ACC112 (cell line): ENCODE data around the gene ABCB11.

Experiments
- H2AFZ ChIP-seq: fragments of 200-600 bp; sonication (generic); one replicate; pipeline ENCODE4 v1.6.0; 2017; ENCODE audit warnings: antibody characterized with exemption, low read length; ENCODE audit not compliant: unreplicated experiment
- H3K27ac ChIP-seq: fragments of 200-600 bp; sonication (generic); 2 replicates; pipeline ENCODE4 v1.5.1; 2014; ENCODE audit warnings: low read depth, mild to moderate bottlenecking, antibody characterized with exemption, low read length, moderate library complexity
- H3K27me3 ChIP-seq: fragments of 200-600 bp; sonication (generic); 2 replicates; pipeline ENCODE4 v1.6.1; 2014; ENCODE audit warnings: mild to moderate bottlenecking, antibody characterized with exemption, low read length, moderate library complexity, mixed read lengths; ENCODE audit not compliant: insufficient read depth
- H3K36me3 ChIP-seq: fragments of 200-600 bp; sonication (generic); 2 replicates; pipeline ENCODE4 v1.6.1; 2016; ENCODE audit warnings: mild to moderate bottlenecking, antibody characterized with exemption, low read length, moderate library complexity, mixed read lengths; ENCODE audit not compliant: insufficient read depth
- H3K4me1 ChIP-seq: fragments of 200-600 bp; sonication (generic); one replicate; pipeline ENCODE4 v1.6.1; 2016; ENCODE audit warnings: low read length, mixed read lengths; ENCODE audit not compliant: insufficient read depth, unreplicated experiment, control insufficient read depth
- H3K4me3 ChIP-seq: fragments of 200-600 bp; sonication (generic); 2 replicates; pipeline ENCODE4 v1.5.1; 2014; ENCODE audit warnings: mild to moderate bottlenecking, low read depth, low read length
- H3K79me2 ChIP-seq: fragments of 200-600 bp; sonication (generic); one replicate; pipeline ENCODE4 v1.6.0; 2016; ENCODE audit warnings: low read length; ENCODE audit not compliant: control insufficient read depth, unreplicated experiment, insufficient read depth

Gene ABCB11

GRCh38 chr2:169041594-169041993, 10.5 kb upstream of the ABCB11 start:
- Histone ChIP-seq H3K4me1 (peaks cover 26% of the 10 kb centered on the region), H3K27me3 (no peaks in the 10 kb centered on the region), H3K79me2 (no peaks in the 10 kb centered on the region), H3K27ac (no peak overlapping the region), H3K4me3 (no peak overlapping the region), H2AFZ (no peak overlapping the region), H3K36me3 (no peaks in the 10 kb centered on the region)

DNA sequence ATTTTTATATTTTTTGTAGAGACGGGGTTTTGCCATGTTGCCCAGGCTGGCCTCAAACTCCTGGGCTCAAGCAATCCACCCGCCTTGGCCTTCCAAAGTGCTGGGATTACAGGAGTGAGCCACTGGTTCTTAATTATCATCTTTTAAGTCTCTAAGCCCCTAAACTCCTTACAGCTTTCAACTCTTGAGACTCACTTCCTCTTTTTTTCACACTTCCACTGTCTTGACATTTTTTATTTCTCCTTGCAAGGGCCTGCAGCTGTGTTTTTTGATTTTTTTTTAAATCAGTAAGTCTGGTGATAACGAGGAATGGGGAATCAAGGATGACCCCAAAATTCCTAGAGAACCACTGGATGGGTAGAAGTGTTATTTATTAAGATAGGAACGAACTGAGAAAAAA, 8.6 kb upstream of the ABCB11 start:
- Histone ChIP-seq H3K27me3 (no peaks in the 10 kb centered on the region), H2AFZ (no peak overlapping the region), H3K36me3 (no peaks in the 10 kb centered on the region), H3K79me2 (no peaks in the 10 kb centered on the region), H3K27ac (no peak overlapping the region), H3K4me3 (no peak overlapping the region), H3K4me1 (peaks cover 22% of the 10 kb centered on the region)

DNA sequence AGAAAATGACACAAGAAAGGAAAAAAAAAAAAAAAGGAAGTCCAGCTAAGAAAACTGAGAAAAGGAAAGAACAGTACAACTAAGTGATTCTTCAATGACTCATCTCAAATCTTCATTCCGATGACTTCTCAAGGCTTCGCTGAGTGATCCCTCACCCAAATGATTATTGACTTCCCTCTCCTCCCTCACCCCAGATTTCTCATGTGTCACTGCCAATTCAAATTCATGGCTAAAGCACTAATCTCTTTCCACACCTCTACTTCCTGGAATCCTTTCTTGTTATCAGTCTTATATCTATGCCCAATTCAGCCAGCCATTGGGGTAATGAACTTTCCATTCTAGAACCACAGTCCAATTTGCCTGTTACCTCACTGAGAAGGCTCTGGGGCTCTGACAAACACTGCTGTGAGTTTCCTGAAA, 7.2 kb upstream of the ABCB11 start:
- Histone ChIP-seq H3K4me3 (no peak overlapping the region), H3K79me2 (no peaks in the 10 kb centered on the region), H2AFZ (no peak overlapping the region), H3K27ac (peak overlapping the region; percentile 67), H3K27me3 (no peaks in the 10 kb centered on the region), H3K4me1 (peaks cover 22% of the 10 kb centered on the region), H3K36me3 (no peaks in the 10 kb centered on the region)

DNA sequence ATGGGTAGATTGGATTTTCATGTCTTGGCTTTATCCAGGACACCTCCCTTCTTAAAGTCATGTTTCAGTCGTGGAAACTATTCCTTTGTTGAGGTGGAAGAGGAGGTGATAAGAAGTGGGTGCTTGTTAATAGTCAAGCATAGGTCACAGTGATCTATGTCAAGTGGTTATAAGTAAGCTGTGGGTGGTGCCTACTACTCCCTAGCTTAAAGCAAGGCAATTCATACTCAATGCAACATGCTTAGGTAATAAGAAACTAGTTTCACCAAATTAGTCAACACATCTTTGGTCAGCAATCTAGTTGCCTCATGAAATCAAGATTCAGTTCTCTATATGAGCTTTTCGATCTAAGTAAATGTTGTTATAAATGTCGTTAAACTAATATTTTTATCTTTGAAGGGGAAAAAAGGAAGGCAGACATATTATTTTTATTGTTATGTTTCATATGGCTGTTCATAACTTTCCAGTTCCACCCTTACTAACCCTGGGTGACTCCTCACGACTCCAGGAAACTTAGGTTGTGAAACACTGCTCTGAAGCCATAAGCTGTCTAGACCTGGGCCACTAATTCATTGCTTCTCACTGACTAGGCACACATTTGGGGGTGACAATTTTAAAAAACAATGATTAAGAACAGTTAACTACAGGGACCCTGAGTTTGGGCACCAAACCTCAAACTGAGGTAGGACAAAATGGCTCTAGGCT, 5.8 kb upstream of the ABCB11 start:
- H3K36me3 ChIP-seq = no peaks in the 10 kb centered on the region
- H3K27ac ChIP-seq = no peak overlapping the region
- peak overlapping the region; percentile 66 for H2AFZ ChIP-seq
- H3K4me1 ChIP-seq = peaks cover 22% of the 10 kb centered on the region
- no peak overlapping the region for H3K4me3 ChIP-seq
- no peaks in the 10 kb centered on the region for H3K79me2 ChIP-seq
- H3K27me3 ChIP-seq = no peaks in the 10 kb centered on the region

DNA sequence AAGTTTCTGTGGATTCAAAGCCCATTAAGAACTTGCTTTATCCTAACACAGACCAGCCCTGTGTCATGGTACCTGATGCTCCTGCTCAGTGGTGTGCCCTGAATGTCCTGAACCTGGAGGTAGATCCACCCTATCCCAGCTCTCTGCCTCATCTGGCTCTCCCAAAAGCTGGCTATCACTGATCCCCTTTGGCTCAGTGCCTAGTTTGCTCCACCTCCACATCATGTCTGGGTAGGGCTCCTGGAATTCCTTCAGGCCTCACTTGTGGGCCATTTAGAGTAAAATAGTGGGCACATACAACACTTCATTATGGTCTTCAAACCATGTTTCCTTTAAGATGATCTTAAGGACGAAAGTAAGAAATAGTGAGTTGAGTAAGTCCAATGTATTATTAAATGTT, 4.8 kb upstream of the ABCB11 start:
- Histone ChIP-seq H3K4me1 (peaks cover 22% of the 10 kb centered on the region), H2AFZ (no peak overlapping the region), H3K27me3 (no peaks in the 10 kb centered on the region), H3K36me3 (no peaks in the 10 kb centered on the region), H3K4me3 (no peak overlapping the region), H3K27ac (no peak overlapping the region), H3K79me2 (no peaks in the 10 kb centered on the region)

DNA sequence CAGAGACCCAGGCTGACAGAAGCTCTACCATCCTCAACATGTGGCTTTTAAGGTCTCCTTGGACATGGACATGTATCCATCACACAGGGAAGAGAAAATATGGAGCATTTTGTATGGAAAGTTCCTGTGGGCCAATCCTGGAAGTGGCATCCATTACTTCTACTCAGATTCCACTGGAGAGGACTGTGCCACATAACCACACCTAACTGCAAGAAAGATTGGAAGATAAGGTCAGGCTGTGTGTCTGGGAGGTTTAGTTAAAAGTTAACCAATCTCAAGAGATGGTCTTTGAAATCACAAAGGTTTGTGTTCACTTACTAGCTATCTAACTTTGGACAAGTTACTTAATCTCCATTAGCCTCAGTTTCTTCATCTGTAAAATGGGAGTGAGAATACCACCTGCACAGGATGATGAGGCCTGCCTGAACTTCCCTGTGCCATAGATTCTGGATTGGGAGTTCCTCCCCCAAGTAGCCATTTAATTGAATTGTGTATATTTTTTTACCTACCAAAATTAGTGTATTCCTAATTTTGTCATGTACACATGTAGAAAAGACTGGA, 3.9 kb upstream of the ABCB11 start:
- Histone ChIP-seq H3K27ac (no peak overlapping the region), H3K27me3 (no peaks in the 10 kb centered on the region), H3K79me2 (no peaks in the 10 kb centered on the region), H3K4me1 (peaks cover 22% of the 10 kb centered on the region), H3K36me3 (no peaks in the 10 kb centered on the region), H3K4me3 (no peak overlapping the region), H2AFZ (no peak overlapping the region)

DNA sequence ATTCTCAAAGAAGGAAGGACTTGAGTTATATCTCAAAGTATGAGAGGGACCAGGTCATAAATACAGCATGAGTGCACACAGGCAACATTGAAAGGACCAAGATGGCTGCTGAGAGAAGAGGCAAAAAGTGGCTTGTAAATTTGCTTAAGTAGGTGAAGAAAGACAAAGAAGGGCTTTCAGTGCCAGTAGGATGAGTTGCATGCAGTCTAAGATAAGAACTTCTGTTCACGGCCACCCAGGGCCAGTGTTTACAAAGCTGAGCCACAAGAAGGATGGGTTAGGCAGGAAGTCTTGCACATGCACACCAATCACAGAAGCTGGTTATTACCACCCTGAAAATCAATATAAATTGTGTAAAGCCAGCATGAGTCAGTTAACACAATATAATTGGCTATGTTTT, 3.1 kb upstream of the ABCB11 start:
- Histone ChIP-seq H3K27ac (no peak overlapping the region), H3K4me3 (no peak overlapping the region), H3K4me1 (peaks cover 22% of the 10 kb centered on the region), H3K79me2 (no peaks in the 10 kb centered on the region), H3K27me3 (no peaks in the 10 kb centered on the region), H3K36me3 (no peaks in the 10 kb centered on the region), H2AFZ (no peak overlapping the region)

GRCh38 chr2:169029341-169029740, 1.8 kb downstream of the ABCB11 start:
- no peak overlapping the region for H3K4me3 ChIP-seq
- H3K4me1 ChIP-seq = peaks cover 4% of the 10 kb centered on the region
- H3K27ac ChIP-seq = no peak overlapping the region
- no peaks in the 10 kb centered on the region for H3K36me3 ChIP-seq
- H2AFZ ChIP-seq = no peak overlapping the region
- no peaks in the 10 kb centered on the region for H3K27me3 ChIP-seq
- H3K79me2 ChIP-seq = no peaks in the 10 kb centered on the region

GRCh38 chr2:169027234-169027633, 3.9 kb downstream of the ABCB11 start:
- Histone ChIP-seq H3K27ac (no peak overlapping the region), H3K36me3 (no peaks in the 10 kb centered on the region), H3K4me3 (no peak overlapping the region), H3K27me3 (no peaks in the 10 kb centered on the region), H3K79me2 (no peaks in the 10 kb centered on the region), H3K4me1 (peaks cover 4% of the 10 kb centered on the region), H2AFZ (no peak overlapping the region)

GRCh38 chr2:169026056-169026455, 5.1 kb downstream of the ABCB11 start:
- no peaks in the 10 kb centered on the region for H3K79me2 ChIP-seq
- no peaks in the 10 kb centered on the region for H3K36me3 ChIP-seq
- H3K27me3 ChIP-seq = no peaks in the 10 kb centered on the region
- peaks cover 4% of the 10 kb centered on the region for H3K4me1 ChIP-seq
- H2AFZ ChIP-seq = peak overlapping the region; percentile 9
- H3K4me3 ChIP-seq = no peak overlapping the region
- H3K27ac ChIP-seq = no peak overlapping the region

DNA sequence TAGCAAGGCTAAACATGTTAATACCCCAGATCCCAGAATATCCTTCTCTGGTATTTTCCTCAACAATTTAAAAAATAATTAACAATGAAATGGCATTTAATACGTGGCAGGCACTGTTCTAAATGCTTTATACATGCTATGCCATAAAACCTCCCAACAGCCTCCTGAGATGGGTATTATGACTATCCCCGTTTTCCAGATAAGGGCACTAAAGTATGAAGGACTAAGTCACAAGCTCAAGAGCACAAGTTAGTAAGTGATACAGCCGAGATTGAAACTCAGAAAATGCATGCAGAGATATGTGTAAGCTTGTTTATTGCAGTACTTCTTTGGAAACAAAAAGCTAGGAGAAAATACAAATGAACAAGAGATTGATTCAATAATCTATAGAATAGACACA, 8.0 kb downstream of the ABCB11 start:
- Histone ChIP-seq H3K27ac (no peak overlapping the region), H3K27me3 (no peaks in the 10 kb centered on the region), H3K79me2 (no peaks in the 10 kb centered on the region), H3K36me3 (no peaks in the 10 kb centered on the region), H2AFZ (no peak overlapping the region), H3K4me3 (no peak overlapping the region), H3K4me1 (peaks cover 4% of the 10 kb centered on the region)
